Thyroid gland (tissue), 4 donors: ENCODE data around the gene SCRN3. TPM values are rescaled to one million over a fixed set of nuclear protein-coding genes. Genes with fewer than 3 reads are reported as not detected.

Experiments
- DNase-seq, 2 donors: peaks; one replicate each; pipeline ENCODE4 v3.0.0-alpha.2; 2019
- H3K27ac ChIP-seq, 3 donors: fragments of 200-600 bp; sonication (generic); 1 replicate in 2 of 3; 2 replicates in 1 of 3; pipeline ENCODE4 v1.5.1; 2016 to 2019; ENCODE audit warnings: mild to moderate bottlenecking in 1 of 3, moderate library complexity in 1 of 3
- H3K27me3 ChIP-seq: fragments of 200-600 bp; sonication (generic); one replicate; pipeline ENCODE4 v1.5.1; 2019
- H3K36me3 ChIP-seq, 2 donors: fragments of 200-600 bp; sonication (generic); one replicate each; pipeline ENCODE4 v1.5.1; 2016 to 2019
- H3K4me1 ChIP-seq, 2 donors: fragments of 200-600 bp; sonication (generic); one replicate each; pipeline ENCODE4 v1.5.1; 2017 to 2019
- H3K4me3 ChIP-seq, 3 donors: fragments of 200-600 bp; sonication (generic); replicated peaks in 1 of 3; 1 replicate in 2 of 3; 2 replicates in 1 of 3; pipeline ENCODE4 v1.5.1; 2016; ENCODE audit warnings: mild to moderate bottlenecking in 1 of 3
- H3K9me3 ChIP-seq: fragments of 200-600 bp; sonication (generic); one replicate; pipeline ENCODE4 v1.5.1; 2017
- POLR2A ChIP-seq, 2 donors: fragments of 450-650 bp; IDR thresholded peaks; one replicate each; pipeline ENCODE4 v1.6.1; 2017; ENCODE audit warnings: antibody characterized with exemption in 2 of 2, mild to moderate bottlenecking in 2 of 2, moderate library complexity in 1 of 2
- WGBS, 2 donors: methylation state at CpG; one replicate each; pipeline ENCODE4 v1.1.5; 2017; 5-methylcytosine and 5-hydroxymethylcytosine counted together
- intact Hi-C: fragments of 100-400 bp; cut with DNase I; formaldehyde crosslinking; loops from one replicate; pipeline ENCODE4 v1.15.1; 2023
- total RNA-seq, 4 donors: library from RNA; depleted of rRNA; stranded (reverse); fragments of >200 nt; gene quantifications; one replicate each; pipeline ENCODE4 v1.2.3, GENCODE V29; 2016
- TF ChIP-seq, protein P1 (sequence below), 6 experiments: fragments of 200-600 bp in 3 of 6; fragments of 450-650 bp in 3 of 6; sonication (generic) in 3 of 6; IDR thresholded peaks; one replicate each; pipeline ENCODE4 v1.5.1; 2016 to 2019; ENCODE audit warnings: antibody characterized with exemption in 6 of 6, mild to moderate bottlenecking in 2 of 6, inconsistent platforms in 1 of 6, moderate library complexity in 1 of 6

The SCRN3 gene
- total RNA-seq, 4 donors from 2014 or later = 26.0 to 37.5 (median 32.3) TPM

- no peak overlapping the region for H3K27ac ChIP-seq
- no peak for TF ChIP-seq POLR2A (IDR thresholded peaks at IDR 0.05)
- TF ChIP-seq, protein P1, sequence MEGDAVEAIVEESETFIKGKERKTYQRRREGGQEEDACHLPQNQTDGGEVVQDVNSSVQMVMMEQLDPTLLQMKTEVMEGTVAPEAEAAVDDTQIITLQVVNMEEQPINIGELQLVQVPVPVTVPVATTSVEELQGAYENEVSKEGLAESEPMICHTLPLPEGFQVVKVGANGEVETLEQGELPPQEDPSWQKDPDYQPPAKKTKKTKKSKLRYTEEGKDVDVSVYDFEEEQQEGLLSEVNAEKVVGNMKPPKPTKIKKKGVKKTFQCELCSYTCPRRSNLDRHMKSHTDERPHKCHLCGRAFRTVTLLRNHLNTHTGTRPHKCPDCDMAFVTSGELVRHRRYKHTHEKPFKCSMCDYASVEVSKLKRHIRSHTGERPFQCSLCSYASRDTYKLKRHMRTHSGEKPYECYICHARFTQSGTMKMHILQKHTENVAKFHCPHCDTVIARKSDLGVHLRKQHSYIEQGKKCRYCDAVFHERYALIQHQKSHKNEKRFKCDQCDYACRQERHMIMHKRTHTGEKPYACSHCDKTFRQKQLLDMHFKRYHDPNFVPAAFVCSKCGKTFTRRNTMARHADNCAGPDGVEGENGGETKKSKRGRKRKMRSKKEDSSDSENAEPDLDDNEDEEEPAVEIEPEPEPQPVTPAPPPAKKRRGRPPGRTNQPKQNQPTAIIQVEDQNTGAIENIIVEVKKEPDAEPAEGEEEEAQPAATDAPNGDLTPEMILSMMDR (IDR thresholded peaks at IDR 0.05) = no peak
- H3K4me3 ChIP-seq = no peak overlapping the region
- H3K4me1 ChIP-seq = no peaks in the 10 kb centered on the region
- no peaks in the 10 kb centered on the region for H3K27me3 ChIP-seq
- no peaks in the 10 kb centered on the region for H3K9me3 ChIP-seq
- intact Hi-C loops = no loop called here
- no peak for DNase-seq
- peaks cover 0 to 3% of the 10 kb centered on the region in 2 donors for H3K36me3 ChIP-seq
These were observed 16.7 kb downstream of the SCRN3 start for GRCh38 chr2:174412256-174412655.

GRCh38 chr2:174428214-174428613 lies 32.7 kb downstream of the SCRN3 start:
- no peak overlapping the region for H3K27ac ChIP-seq
- intact Hi-C loops = no loop called here
- H3K4me1 ChIP-seq = no peaks in the 10 kb centered on the region
- TF ChIP-seq POLR2A (IDR thresholded peaks at IDR 0.05) = no peak
- TF ChIP-seq, protein P1 (IDR thresholded peaks at IDR 0.05) = no peak
- WGBS, 2 donors = 99 to 100% methylated on average over 1 of the region's 1 CpG
- no peak overlapping the region for H3K4me3 ChIP-seq
- no peak for DNase-seq
- H3K36me3 ChIP-seq = no peaks in the 10 kb centered on the region
- no peaks in the 10 kb centered on the region for H3K27me3 ChIP-seq
- no peaks in the 10 kb centered on the region for H3K9me3 ChIP-seq

GRCh38 chr2:174430066-174430465 lies 34.5 kb downstream of the SCRN3 start:
- no peaks in the 10 kb centered on the region for H3K4me1 ChIP-seq
- no peaks in the 10 kb centered on the region for H3K9me3 ChIP-seq
- TF ChIP-seq POLR2A (IDR thresholded peaks at IDR 0.05) = no peak
- TF ChIP-seq, protein P1 (IDR thresholded peaks at IDR 0.05) = no peak
- no peaks in the 10 kb centered on the region for H3K36me3 ChIP-seq
- H3K27ac ChIP-seq = no peak overlapping the region
- 94 to 97% methylated on average over 2 of the region's 2 CpGs for WGBS, 2 donors
- H3K4me3 ChIP-seq = no peak overlapping the region
- DNase-seq = no peak
- intact Hi-C loops = no loop called here
- no peaks in the 10 kb centered on the region for H3K27me3 ChIP-seq

DNA sequence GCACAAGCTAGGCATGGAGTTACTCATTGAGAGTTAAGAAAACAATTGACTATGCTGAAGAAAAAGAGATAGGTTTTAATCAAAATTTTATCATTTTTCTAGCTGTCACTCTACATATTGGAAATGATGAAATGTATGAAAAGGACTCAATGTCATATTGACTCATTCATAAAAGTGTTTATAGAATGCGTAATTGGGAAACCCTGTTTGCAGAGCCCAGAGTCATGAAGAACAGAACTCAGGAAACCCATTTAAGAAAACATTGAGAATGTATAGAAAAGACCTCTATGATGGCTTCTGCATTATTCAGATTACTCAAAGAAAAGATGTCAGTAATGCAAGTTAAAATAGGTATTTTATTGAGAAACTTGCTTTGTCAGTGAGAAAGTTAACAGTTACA lies 36.4 kb downstream of the SCRN3 start:
- WGBS, 2 donors = 100% methylated on average over 1 of the region's 1 CpG
- TF ChIP-seq, protein P1 (IDR thresholded peaks at IDR 0.05) = no peak
- TF ChIP-seq POLR2A (IDR thresholded peaks at IDR 0.05) = no peak

DNA sequence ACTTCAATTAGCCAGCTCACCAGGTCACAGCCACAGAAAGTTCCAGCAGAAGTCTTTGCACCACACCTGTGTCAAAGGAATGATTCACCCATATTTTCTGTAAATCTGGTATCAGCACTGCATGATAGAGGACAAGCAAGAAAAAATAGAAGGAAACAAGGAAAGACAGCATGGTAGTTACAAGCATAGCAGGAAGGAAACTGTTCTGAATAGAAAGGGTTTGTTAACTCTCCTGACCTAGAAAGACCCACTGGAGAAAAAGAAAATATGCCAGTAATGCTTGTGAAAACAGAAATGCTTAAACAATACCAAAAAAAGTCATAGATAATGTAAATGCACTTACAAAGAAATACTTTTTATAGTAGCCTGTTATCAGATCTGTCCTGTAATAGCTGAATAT lies 40.8 kb downstream of the SCRN3 start:
- no peak for DNase-seq
- H3K4me1 ChIP-seq = no peaks in the 10 kb centered on the region
- no peak overlapping the region for H3K27ac ChIP-seq
- H3K36me3 ChIP-seq = no peaks in the 10 kb centered on the region
- H3K4me3 ChIP-seq = no peak overlapping the region
- TF ChIP-seq POLR2A (IDR thresholded peaks at IDR 0.05) = no peak
- TF ChIP-seq, protein P1 (IDR thresholded peaks at IDR 0.05) = no peak
- H3K27me3 ChIP-seq = no peaks in the 10 kb centered on the region
- intact Hi-C loops = no loop called here
- H3K9me3 ChIP-seq = no peaks in the 10 kb centered on the region

More for the DNA sequence above, 36.4 kb downstream of the SCRN3 start:
- Histone ChIP-seq H3K4me1 (no peaks in the 10 kb centered on the region), H3K27me3 (no peaks in the 10 kb centered on the region), H3K36me3 (no peaks in the 10 kb centered on the region), H3K4me3 (no peak overlapping the region), H3K27ac (no peak overlapping the region), H3K9me3 (no peaks in the 10 kb centered on the region)
- intact Hi-C loops = no loop called here
- DNase-seq = no peak
